Type B pancreatic cell (in vitro differentiated cells): ENCODE measurements around the gene SMC6. TPM values are rescaled to one million over a fixed set of nuclear protein-coding genes. Genes with fewer than 3 reads are reported as not detected.

Experiments used
- DNase-seq: peaks from one replicate; pipeline ENCODE4 v3.0.0; 2021; ENCODE audit warnings: mixed read lengths; ENCODE audit not compliant: unreplicated experiment; ENCODE audit errors: extremely low spot score
- H3K27ac Mint-ChIP-seq: 2 replicates; pipeline ENCODE4 v1.8.0; 2021; ENCODE audit warnings: mild to moderate bottlenecking, mixed read lengths
- H3K27me3 Mint-ChIP-seq: 2 replicates; pipeline ENCODE4 v1.8.0; 2021; ENCODE audit warnings: mixed read lengths
- H3K36me3 Mint-ChIP-seq: 2 replicates; pipeline ENCODE4 v1.8.0; 2021; ENCODE audit warnings: mixed read lengths
- H3K4me1 Mint-ChIP-seq: one replicate; pipeline ENCODE4 v1.8.0; 2021; ENCODE audit warnings: mixed read lengths; ENCODE audit not compliant: unreplicated experiment
- H3K4me3 Mint-ChIP-seq: 2 replicates; pipeline ENCODE4 v1.8.0; 2021; ENCODE audit warnings: mild to moderate bottlenecking, mixed read lengths
- H3K9me3 Mint-ChIP-seq: 2 replicates; pipeline ENCODE4 v1.8.0; 2021; ENCODE audit warnings: mixed read lengths
- total RNA-seq: library from RNA; stranded (reverse); gene quantifications from 2 replicates; pipeline ENCODE4 v1.2.1, GENCODE V29; 2021; ENCODE audit warnings: low replicate concordance
- TF ChIP-seq, protein P1 (sequence below): fragments of 200-600 bp; sonication (generic); conservative IDR thresholded peaks from 2 replicates; pipeline ENCODE4 v1.5.0; 2021; ENCODE audit warnings: antibody characterized with exemption, mild to moderate bottlenecking

The SMC6 gene
- total RNA-seq, 1 donor from 2014 or later = 30.5 TPM

DNA sequence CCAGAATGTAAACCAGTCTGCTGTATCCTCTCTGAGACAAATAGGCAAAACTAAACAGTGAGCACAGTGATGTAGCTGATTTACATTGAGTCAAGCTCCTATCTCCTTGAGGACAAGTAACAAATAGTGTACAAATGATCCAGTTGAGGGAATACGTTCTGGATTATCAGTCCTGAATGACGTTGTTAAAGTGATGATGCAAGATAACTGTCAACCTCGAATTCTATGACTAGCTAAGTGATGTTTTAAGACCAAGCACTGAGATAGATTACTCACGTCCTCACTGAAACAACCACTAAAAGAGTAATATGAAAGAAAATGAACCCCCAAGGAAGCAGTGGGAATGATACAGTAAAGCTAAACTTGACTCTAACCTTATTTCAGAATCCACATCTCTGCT is 46.8 kb downstream of the SMC6 start:
- H3K36me3 Mint-ChIP-seq = peaks cover under 1% of the 10 kb centered on the region
- H3K4me1 Mint-ChIP-seq = no peaks in the 10 kb centered on the region
- H3K4me3 Mint-ChIP-seq = no peak overlapping the region
- TF ChIP-seq, protein P1, sequence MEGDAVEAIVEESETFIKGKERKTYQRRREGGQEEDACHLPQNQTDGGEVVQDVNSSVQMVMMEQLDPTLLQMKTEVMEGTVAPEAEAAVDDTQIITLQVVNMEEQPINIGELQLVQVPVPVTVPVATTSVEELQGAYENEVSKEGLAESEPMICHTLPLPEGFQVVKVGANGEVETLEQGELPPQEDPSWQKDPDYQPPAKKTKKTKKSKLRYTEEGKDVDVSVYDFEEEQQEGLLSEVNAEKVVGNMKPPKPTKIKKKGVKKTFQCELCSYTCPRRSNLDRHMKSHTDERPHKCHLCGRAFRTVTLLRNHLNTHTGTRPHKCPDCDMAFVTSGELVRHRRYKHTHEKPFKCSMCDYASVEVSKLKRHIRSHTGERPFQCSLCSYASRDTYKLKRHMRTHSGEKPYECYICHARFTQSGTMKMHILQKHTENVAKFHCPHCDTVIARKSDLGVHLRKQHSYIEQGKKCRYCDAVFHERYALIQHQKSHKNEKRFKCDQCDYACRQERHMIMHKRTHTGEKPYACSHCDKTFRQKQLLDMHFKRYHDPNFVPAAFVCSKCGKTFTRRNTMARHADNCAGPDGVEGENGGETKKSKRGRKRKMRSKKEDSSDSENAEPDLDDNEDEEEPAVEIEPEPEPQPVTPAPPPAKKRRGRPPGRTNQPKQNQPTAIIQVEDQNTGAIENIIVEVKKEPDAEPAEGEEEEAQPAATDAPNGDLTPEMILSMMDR = no peak
- H3K27ac Mint-ChIP-seq = no peak overlapping the region
- H3K9me3 Mint-ChIP-seq = no peaks in the 10 kb centered on the region
- no peaks in the 10 kb centered on the region for H3K27me3 Mint-ChIP-seq
- DNase-seq = no peak

DNA sequence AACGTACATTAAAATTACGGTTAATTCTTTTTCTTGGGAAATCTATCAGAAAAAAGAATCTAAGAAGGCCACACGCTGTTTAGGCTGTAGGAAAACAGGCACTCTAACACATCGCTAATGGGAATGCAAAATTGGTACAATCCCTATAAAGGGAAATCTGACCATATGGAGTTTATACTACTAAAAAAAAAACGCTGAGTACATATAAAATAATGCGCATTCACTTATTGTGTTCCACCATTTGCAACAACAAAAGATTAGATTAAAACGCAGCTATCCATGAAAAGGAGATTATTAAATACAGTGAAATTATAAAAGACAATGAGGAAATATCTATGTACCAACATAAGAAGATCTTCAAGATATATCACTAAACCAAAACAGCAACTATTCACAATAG is 62.8 kb downstream of the SMC6 start:
- Mint-ChIP-seq H3K9me3 (no peaks in the 10 kb centered on the region), H3K4me1 (no peaks in the 10 kb centered on the region), H3K27ac (no peak overlapping the region), H3K36me3 (peaks cover 33% of the 10 kb centered on the region), H3K27me3 (no peaks in the 10 kb centered on the region), H3K4me3 (no peak overlapping the region)
- DNase-seq = no peak
- TF ChIP-seq, protein P1 = no peak

DNA sequence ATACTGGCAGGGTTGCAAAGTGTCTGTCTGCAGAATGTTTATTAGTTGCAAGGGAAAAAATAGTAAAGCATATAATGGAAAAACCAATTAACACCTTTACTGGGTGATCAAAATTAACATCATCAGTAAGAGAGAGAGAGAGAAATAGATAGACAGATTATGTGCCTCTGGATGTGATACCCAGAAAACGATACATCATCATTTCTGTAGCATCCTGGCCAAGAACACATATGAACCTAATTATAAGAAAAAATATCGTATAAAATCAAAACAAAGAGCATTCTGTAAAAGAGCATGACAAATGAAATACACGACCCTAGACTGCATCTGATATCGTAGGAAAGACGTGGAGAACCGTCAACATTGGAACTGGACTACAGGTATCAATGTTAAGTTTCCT is 64.6 kb downstream of the SMC6 start:
- no peaks in the 10 kb centered on the region for H3K9me3 Mint-ChIP-seq

DNA sequence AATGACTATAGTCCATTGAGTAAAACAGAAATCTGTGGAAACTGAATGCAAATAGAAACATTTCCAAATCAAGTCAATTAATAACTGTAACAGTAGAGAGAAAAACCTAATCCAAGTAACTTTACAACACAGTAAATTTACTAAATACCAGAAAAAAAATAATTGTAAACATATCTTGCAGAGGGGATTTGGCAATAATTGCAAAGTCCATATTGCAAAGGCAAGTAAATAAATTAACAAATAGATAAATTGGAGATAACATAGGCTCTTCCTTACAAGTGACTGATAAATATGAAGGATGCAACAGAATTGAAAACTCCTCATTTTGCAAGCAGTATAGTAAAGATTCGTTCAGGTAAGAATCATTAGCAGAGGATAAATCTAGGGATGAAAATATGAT is 65.0 kb downstream of the SMC6 start:
- TF ChIP-seq, protein P1 = no peak
- Mint-ChIP-seq H3K4me3 (no peak overlapping the region), H3K36me3 (peaks cover 27% of the 10 kb centered on the region), H3K9me3 (no peaks in the 10 kb centered on the region), H3K27ac (no peak overlapping the region), H3K27me3 (no peaks in the 10 kb centered on the region), H3K4me1 (no peaks in the 10 kb centered on the region)
- no peak for DNase-seq

More for the DNA sequence above, 64.6 kb downstream of the SMC6 start:
- no peak overlapping the region for H3K27ac Mint-ChIP-seq
- no peak overlapping the region for H3K4me3 Mint-ChIP-seq
- peaks cover 29% of the 10 kb centered on the region for H3K36me3 Mint-ChIP-seq
- no peaks in the 10 kb centered on the region for H3K4me1 Mint-ChIP-seq
- H3K27me3 Mint-ChIP-seq = no peaks in the 10 kb centered on the region
- DNase-seq = no peak
- TF ChIP-seq, protein P1 = no peak

DNA sequence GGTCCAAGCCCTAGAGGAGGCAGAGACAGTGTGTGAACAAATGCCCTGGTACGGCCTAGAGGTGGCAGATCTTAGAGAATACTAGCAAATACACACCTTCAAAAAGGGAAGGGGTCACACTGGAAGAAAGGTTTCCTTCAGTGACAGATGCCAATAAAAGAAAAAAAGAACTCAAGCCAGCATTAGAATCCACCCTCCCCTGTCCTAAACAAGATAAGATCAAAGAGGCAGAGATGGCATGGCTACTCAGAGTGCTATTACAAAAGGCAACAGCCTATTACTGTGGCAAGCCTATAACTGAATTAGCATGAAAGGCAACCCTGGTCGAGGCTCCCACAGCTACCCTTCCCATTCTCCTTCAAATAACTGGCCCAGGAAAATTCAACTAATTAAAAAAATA is 69.6 kb downstream of the SMC6 start:
- no peak for DNase-seq
- Mint-ChIP-seq H3K4me3 (no peak overlapping the region), H3K4me1 (no peaks in the 10 kb centered on the region), H3K36me3 (peaks cover 13% of the 10 kb centered on the region), H3K9me3 (no peaks in the 10 kb centered on the region), H3K27ac (no peak overlapping the region), H3K27me3 (no peaks in the 10 kb centered on the region)
- TF ChIP-seq, protein P1 = no peak
